GM18867 (cell line): Measurements from ENCODE around the gene DENND2C.

Experiments
- ATAC-seq: cut with Tn5 transposase; IDR thresholded peaks from one replicate; pipeline ENCODE4 v1.9.1; 2021; ENCODE audit warnings: mild to moderate bottlenecking, moderate library complexity; ENCODE audit not compliant: unreplicated experiment

Gene DENND2C

GRCh38 chr1:114688526-114688925, 18.7 kb upstream of the DENND2C start:
- ATAC-seq: no peak

GRCh38 chr1:114685851-114686250, 16.0 kb upstream of the DENND2C start:
- ATAC-seq: no peak

GRCh38 chr1:114677691-114678090, 7.8 kb upstream of the DENND2C start:
- ATAC-seq: no peak

GRCh38 chr1:114676115-114676514, 6.3 kb upstream of the DENND2C start:
- no peak for ATAC-seq

- no peak for ATAC-seq
Observed at GRCh38 chr1:114671939-114672275, 2.1 kb upstream of the DENND2C start.

GRCh38 chr1:114671011-114671938, 1.4 kb upstream of the DENND2C start:
- ATAC-seq: no peak

GRCh38 chr1:114670083-114671010, 498 bp upstream of the DENND2C start:
- peak; percentile 98 for ATAC-seq

GRCh38 chr1:114668784-114669561, 876 bp downstream of the DENND2C start:
- ATAC-seq: no peak

GRCh38 chr1:114668373-114668772, 1.5 kb downstream of the DENND2C start:
- ATAC-seq: no peak

GRCh38 chr1:114666954-114667353, 2.9 kb downstream of the DENND2C start:
- ATAC-seq: no peak

GRCh38 chr1:114660238-114660637, 9.6 kb downstream of the DENND2C start:
- ATAC-seq: no peak

- ATAC-seq: no peak
Observed at GRCh38 chr1:114651893-114652292, 18.0 kb downstream of the DENND2C start.

GRCh38 chr1:114648503-114648902, 21.3 kb downstream of the DENND2C start:
- ATAC-seq: no peak

GRCh38 chr1:114641377-114641776, 28.5 kb downstream of the DENND2C start:
- no peak for ATAC-seq

- ATAC-seq: no peak
Observed at GRCh38 chr1:114638910-114639309, 30.9 kb downstream of the DENND2C start.

- ATAC-seq: no peak
Observed at GRCh38 chr1:114632427-114632826, 37.4 kb downstream of the DENND2C start.

GRCh38 chr1:114627107-114627506, 42.7 kb downstream of the DENND2C start:
- ATAC-seq: no peak

GRCh38 chr1:114623364-114623763, 46.5 kb downstream of the DENND2C start:
- ATAC-seq: no peak

GRCh38 chr1:114620419-114620818, 49.4 kb downstream of the DENND2C start:
- no peak for ATAC-seq

- no peak for ATAC-seq
Observed at GRCh38 chr1:114618606-114619005, 51.2 kb downstream of the DENND2C start.
